ENCODE measurements around the gene GRIK3.

DNA sequence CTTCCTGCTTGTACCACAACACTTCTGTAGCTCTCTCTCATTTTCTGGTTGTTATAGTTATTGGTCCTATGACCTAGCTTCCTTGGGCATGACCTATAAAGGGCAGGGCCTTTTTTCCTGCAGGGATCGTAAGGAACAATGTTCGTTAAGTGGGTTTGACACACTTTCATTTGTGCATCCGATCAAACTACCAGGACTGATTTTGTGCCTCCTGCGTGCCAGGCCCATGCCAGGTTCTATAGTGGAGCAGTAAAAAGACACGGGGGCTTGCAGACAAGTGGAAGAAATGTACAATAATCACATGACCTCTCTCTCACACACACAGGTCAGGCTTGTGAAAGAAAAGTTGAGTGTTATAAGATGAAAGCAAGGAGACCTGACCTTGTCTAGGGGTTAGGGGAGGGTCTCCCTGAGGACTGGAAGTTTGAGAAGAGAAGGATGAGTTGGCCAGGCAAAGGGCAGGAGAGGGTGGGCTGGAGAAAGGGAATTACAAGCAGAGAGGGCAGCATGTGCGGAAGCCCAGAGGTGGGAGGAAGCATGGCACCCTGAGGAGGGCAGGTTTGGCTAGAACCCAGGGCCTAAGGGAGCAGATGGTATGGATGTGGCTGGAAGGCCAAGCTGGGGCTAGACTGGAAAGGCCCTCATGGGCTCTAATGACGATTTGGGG, 145.4 kb downstream of the GRIK3 start:
- TF ChIP-seq, protein P1, sequence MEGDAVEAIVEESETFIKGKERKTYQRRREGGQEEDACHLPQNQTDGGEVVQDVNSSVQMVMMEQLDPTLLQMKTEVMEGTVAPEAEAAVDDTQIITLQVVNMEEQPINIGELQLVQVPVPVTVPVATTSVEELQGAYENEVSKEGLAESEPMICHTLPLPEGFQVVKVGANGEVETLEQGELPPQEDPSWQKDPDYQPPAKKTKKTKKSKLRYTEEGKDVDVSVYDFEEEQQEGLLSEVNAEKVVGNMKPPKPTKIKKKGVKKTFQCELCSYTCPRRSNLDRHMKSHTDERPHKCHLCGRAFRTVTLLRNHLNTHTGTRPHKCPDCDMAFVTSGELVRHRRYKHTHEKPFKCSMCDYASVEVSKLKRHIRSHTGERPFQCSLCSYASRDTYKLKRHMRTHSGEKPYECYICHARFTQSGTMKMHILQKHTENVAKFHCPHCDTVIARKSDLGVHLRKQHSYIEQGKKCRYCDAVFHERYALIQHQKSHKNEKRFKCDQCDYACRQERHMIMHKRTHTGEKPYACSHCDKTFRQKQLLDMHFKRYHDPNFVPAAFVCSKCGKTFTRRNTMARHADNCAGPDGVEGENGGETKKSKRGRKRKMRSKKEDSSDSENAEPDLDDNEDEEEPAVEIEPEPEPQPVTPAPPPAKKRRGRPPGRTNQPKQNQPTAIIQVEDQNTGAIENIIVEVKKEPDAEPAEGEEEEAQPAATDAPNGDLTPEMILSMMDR (conservative IDR thresholded peaks at IDR 0.05; ENCODE audit: low read depth, low read length) = no peak
- no peak for TF ChIP-seq EZH2 (IDR thresholded peaks at IDR 0.05; ENCODE audit: low read length, unreplicated experiment)
